Choroid plexus epithelial cell (primary cell): ENCODE measurements around the gene PARD3B.
A peak's percentile ranks its signal among the peaks of the same experiment; 100 is the strongest.

Source experiments
- DNase-seq: peaks from one replicate; pipeline ENCODE4 v3.0.0-alpha.2; 2010; ENCODE audit warnings: low read depth
- H3K4me3 ChIP-seq: 2 replicates; pipeline ENCODE4 v1.5.1; 2011; ENCODE audit warnings: low read depth, mild to moderate bottlenecking, control low read depth, low read length, moderate library complexity
- CTCF ChIP-seq: conservative IDR thresholded peaks from 2 replicates; pipeline ENCODE4 v1.5.1; 2011; ENCODE audit warnings: low read depth, mild to moderate bottlenecking, control low read depth, inconsistent platforms, low read length, moderate library complexity

PARD3B gene

GRCh38 chr2:205369813-205370212 is 824.5 kb downstream of the PARD3B start:
- no peak for DNase-seq
- H3K4me3 ChIP-seq: no peak overlapping the region

GRCh38 chr2:205370726-205371125 is 825.5 kb downstream of the PARD3B start:
- no peak for TF ChIP-seq CTCF
- no peak for DNase-seq
- H3K4me3 ChIP-seq: no peak overlapping the region

More at GRCh38 chr2:205369813-205370212, 824.5 kb downstream of the PARD3B start:
- TF ChIP-seq CTCF: no peak

- DNase-seq: peak; percentile 40
- no peak overlapping the region for H3K4me3 ChIP-seq
- peak; percentile 7 for TF ChIP-seq CTCF
Measured at GRCh38 chr2:205372141-205372540, 826.9 kb downstream of the PARD3B start.

GRCh38 chr2:205375461-205376448 is 830.5 kb downstream of the PARD3B start:
- TF ChIP-seq CTCF: no peak
- no peak for DNase-seq
- H3K4me3 ChIP-seq: no peak overlapping the region

- no peak for TF ChIP-seq CTCF
- no peak for DNase-seq
- no peak overlapping the region for H3K4me3 ChIP-seq
Measured at GRCh38 chr2:205377324-205377723, 832.0 kb downstream of the PARD3B start.

- no peak overlapping the region for H3K4me3 ChIP-seq
- TF ChIP-seq CTCF: no peak
- no peak for DNase-seq
Measured at GRCh38 chr2:205383601-205384000, 838.3 kb downstream of the PARD3B start.
